HCT116 (cell line): ENCODE results near the gene BMAL1. TPM values are rescaled to one million over a fixed set of nuclear protein-coding genes. Genes with fewer than 3 reads are reported as not detected.

ENCODE experiments used
- ATAC-seq: fragments of 200-7000 bp; cut with Tn5 transposase; 2 replicates; pipeline ENCODE4 v1.9.1; 2020; ENCODE audit warnings: mild to moderate bottlenecking, moderate library complexity
- BruUV-seq: library from RNA; stranded (reverse); fragments of 400-500 nt; replicated peaks from 2 replicates; lab custom pipeline; 2021; lab: Mats Ljungman, UMichigan
- CTCF ChIA-PET: fragments of 300-600 bp; sonication (Branson Sonifier 250); formaldehyde crosslinking; loops from one replicate; lab custom pipeline; 2021; ENCODE audit warnings: antibody characterized with exemption; lab: Charles Lee
- POLR2A ChIA-PET: fragments of 300-600, 350-600 bp; sonication (Branson Sonifier 250); formaldehyde crosslinking; loops from one replicate; lab custom pipeline; 2021; ENCODE audit warnings: antibody characterized with exemption; lab: Charles Lee
- RAD21 ChIA-PET, 2 experiments: fragments of 300-600 bp; sonication (Branson Sonifier 250); formaldehyde crosslinking; loops; one replicate each; lab custom pipeline; 2023; ENCODE audit warnings: low total read pairs in 2 of 2; ENCODE audit not compliant: uncharacterized antibody in 2 of 2, unreplicated experiment in 2 of 2, low non-redundant PET in 1 of 2; lab: Charles Lee
- DNase-seq: peaks from one replicate; pipeline ENCODE4 v3.0.0-alpha.2; 2010; ENCODE audit warnings: low read depth, low spot score
- H2AFZ ChIP-seq: fragments of 200-600 bp; shearing (Covaris generic), sonication (generic); 2 replicates; pipeline ENCODE4 v1.6.1; 2017; ENCODE audit warnings: low read depth, mixed run types, mixed read lengths, antibody characterized with exemption, low read length; ENCODE audit not compliant: poor library complexity, severe bottlenecking
- H3K27ac ChIP-seq: 2 replicates; pipeline ENCODE4 v1.5.1; 2012; ENCODE audit warnings: low read depth, low read length
- H3K27me3 ChIP-seq: fragments of 200-600 bp; sonication (generic); 2 replicates; pipeline ENCODE4 v1.6.1; 2016; ENCODE audit warnings: mixed run types, low read length, mixed read lengths; ENCODE audit not compliant: insufficient read depth
- H3K36me3 ChIP-seq, 2 experiments: fragments of 200-500 bp in 1 of 2; fragments of 200-600 bp in 1 of 2; sonication (Bioruptor generic) in 1 of 2; sonication (generic) in 1 of 2; 2 replicates each; pipeline versions ENCODE4 v1.5.1 to v1.6.1; 2014 to 2016; ENCODE audit warnings: low read length in 2 of 2, inconsistent platforms in 1 of 2, mixed read lengths in 1 of 2, mixed run types in 1 of 2; ENCODE audit not compliant: insufficient read depth in 2 of 2, control insufficient read depth in 1 of 2
- H3K4me1 ChIP-seq, 2 experiments: fragments of 200-600 bp in 1 of 2; sonication (generic) in 1 of 2; 2 replicates each; pipeline versions ENCODE4 v1.5.1 to v1.6.1; 2012 to 2017; ENCODE audit warnings: low read length in 2 of 2, inconsistent platforms in 1 of 2, mild to moderate bottlenecking in 1 of 2, mixed read lengths in 1 of 2, mixed run types in 1 of 2, moderate library complexity in 1 of 2; ENCODE audit not compliant: insufficient read depth in 2 of 2, control insufficient read depth in 1 of 2
- H3K4me2 ChIP-seq: fragments of 200-600 bp; sonication (generic); 2 replicates; pipeline ENCODE4 v1.6.1; 2017; ENCODE audit warnings: mixed run types, low read length, mixed read lengths
- H3K4me3 ChIP-seq, 2 experiments: fragments of 200-600 bp in 1 of 2; sonication (generic) in 1 of 2; replicated peaks in 1 of 2; 2 replicates each; pipeline ENCODE4 v1.5.1; 2011 to 2016; ENCODE audit warnings: low read length in 2 of 2, control low read depth in 1 of 2, low read depth in 1 of 2, mild to moderate bottlenecking in 1 of 2, mixed read lengths in 1 of 2, mixed run types in 1 of 2
- H3K79me2 ChIP-seq: fragments of 200-600 bp; sonication (generic); 2 replicates; pipeline ENCODE4 v1.6.1; 2017; ENCODE audit warnings: mild to moderate bottlenecking, mixed run types, low read length, moderate library complexity, mixed read lengths; ENCODE audit not compliant: insufficient read depth
- H3K9ac ChIP-seq: fragments of 200-600 bp; sonication (generic); 2 replicates; pipeline ENCODE4 v1.6.1; 2016; ENCODE audit warnings: low read length, mixed read lengths
- H3K9me2 ChIP-seq: fragments of 200-600 bp; sonication (generic), shearing (Covaris generic); 2 replicates; pipeline ENCODE4 v1.6.1; 2017; ENCODE audit warnings: mixed run types, mild to moderate bottlenecking, moderate library complexity; ENCODE audit not compliant: insufficient read depth
- H3K9me3 ChIP-seq, 2 experiments: fragments of 200-500 bp in 1 of 2; fragments of 200-600 bp in 1 of 2; sonication (Bioruptor generic) in 1 of 2; sonication (generic) in 1 of 2; 2 replicates each; pipeline ENCODE4 v1.6.1; 2014 to 2017; ENCODE audit warnings: low read length in 2 of 2, mixed read lengths in 2 of 2, inconsistent platforms in 1 of 2, low read depth in 1 of 2, mild to moderate bottlenecking in 1 of 2, mixed run types in 1 of 2, moderate library complexity in 1 of 2; ENCODE audit not compliant: control insufficient read depth in 1 of 2, insufficient read depth in 1 of 2
- H4K20me1 ChIP-seq: fragments of 200-600 bp; sonication (generic), shearing (Covaris generic); 2 replicates; pipeline ENCODE4 v1.6.1; 2017; ENCODE audit warnings: mixed run types, mild to moderate bottlenecking, moderate library complexity; ENCODE audit not compliant: insufficient read depth
- ELF1 ChIP-seq: IDR thresholded peaks from 2 replicates; pipeline ENCODE4 v1.6.1; 2012; ENCODE audit warnings: low read depth, borderline replicate concordance
- FOSL1 ChIP-seq: IDR thresholded peaks from 2 replicates; pipeline ENCODE4 v1.6.1; 2012; ENCODE audit warnings: low read depth
- RAD21 ChIP-seq: IDR thresholded peaks from 2 replicates; pipeline ENCODE4 v1.6.1; 2012; ENCODE audit warnings: low read depth, mild to moderate bottlenecking
- SIN3A ChIP-seq: IDR thresholded peaks from 2 replicates; pipeline ENCODE4 v1.6.1; 2012; ENCODE audit warnings: low read depth
- TCF7L2 ChIP-seq: IDR thresholded peaks from 2 replicates; pipeline ENCODE4 v1.7.0; 2011; ENCODE audit warnings: borderline replicate concordance, inconsistent platforms; ENCODE audit not compliant: insufficient read depth, insufficient read length; ENCODE audit errors: extremely low read depth
- intact Hi-C: fragments of 100-400 bp; cut with micrococcal nuclease; formaldehyde crosslinking; loops from 2 replicates; pipeline ENCODE4 v1.10.0; 2022
- total RNA-seq: library from RNA; stranded (reverse); gene quantifications from one replicate; pipeline ENCODE4 v1.2.1, GENCODE V29; 2021; ENCODE audit not compliant: unreplicated experiment
- TF ChIP-seq, protein P1 (sequence below), 3 experiments: fragments of 200-600 bp in 1 of 3; sonication (generic) in 1 of 3; IDR thresholded peaks in 2 of 3; conservative IDR thresholded peaks in 1 of 3; 2 replicates each; pipeline ENCODE4 v1.5.1; 2012 to 2017; ENCODE audit warnings: low read depth in 2 of 3, low read length in 2 of 3, antibody characterized with exemption in 1 of 3, borderline replicate concordance in 1 of 3, control low read depth in 1 of 3, mild to moderate bottlenecking in 1 of 3, mixed read lengths in 1 of 3, mixed run types in 1 of 3, moderate library complexity in 1 of 3; ENCODE audit not compliant: insufficient read depth in 1 of 3
- TF ChIP-seq, protein P2 (sequence below): IDR thresholded peaks from 2 replicates; pipeline ENCODE4 v1.6.1; 2012

Gene BMAL1
- total RNA-seq, 1 experiment from 2014 or later: 17.6 TPM

DNA sequence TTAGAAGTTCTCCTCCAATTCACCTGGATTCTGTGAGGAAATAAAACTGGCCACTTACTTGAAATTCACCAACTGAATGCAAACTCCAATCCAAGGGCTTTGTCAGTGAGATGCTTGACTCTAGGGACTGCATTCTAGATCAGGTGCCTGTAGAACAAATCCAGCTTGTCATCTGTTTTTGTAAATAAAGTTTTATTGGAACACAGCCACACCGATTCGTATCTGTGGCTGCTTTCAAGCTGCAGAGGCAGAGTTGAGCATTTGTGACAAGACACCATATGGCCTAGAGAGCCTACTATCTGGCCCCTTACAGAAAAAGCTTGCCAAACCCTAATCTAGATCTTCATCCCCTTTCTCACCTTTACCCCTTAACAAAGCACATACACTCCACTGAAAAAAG lies 103.1 kb downstream of the BMAL1 start (continued):
- TF ChIP-seq SIN3A (no peak), FOSL1 (no peak), RAD21 (no peak), TCF7L2 (no peak)
- TF ChIP-seq, protein P1, sequence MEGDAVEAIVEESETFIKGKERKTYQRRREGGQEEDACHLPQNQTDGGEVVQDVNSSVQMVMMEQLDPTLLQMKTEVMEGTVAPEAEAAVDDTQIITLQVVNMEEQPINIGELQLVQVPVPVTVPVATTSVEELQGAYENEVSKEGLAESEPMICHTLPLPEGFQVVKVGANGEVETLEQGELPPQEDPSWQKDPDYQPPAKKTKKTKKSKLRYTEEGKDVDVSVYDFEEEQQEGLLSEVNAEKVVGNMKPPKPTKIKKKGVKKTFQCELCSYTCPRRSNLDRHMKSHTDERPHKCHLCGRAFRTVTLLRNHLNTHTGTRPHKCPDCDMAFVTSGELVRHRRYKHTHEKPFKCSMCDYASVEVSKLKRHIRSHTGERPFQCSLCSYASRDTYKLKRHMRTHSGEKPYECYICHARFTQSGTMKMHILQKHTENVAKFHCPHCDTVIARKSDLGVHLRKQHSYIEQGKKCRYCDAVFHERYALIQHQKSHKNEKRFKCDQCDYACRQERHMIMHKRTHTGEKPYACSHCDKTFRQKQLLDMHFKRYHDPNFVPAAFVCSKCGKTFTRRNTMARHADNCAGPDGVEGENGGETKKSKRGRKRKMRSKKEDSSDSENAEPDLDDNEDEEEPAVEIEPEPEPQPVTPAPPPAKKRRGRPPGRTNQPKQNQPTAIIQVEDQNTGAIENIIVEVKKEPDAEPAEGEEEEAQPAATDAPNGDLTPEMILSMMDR (IDR thresholded peaks at IDR 0.05 in 2 of 3, conservative IDR thresholded peaks at IDR 0.05 in 1 of 3; ENCODE audit: borderline replicate concordance in 1 of 3, insufficient read depth in 1 of 3, low read depth in 2 of 3, low read length in 2 of 3): no peak

DNA sequence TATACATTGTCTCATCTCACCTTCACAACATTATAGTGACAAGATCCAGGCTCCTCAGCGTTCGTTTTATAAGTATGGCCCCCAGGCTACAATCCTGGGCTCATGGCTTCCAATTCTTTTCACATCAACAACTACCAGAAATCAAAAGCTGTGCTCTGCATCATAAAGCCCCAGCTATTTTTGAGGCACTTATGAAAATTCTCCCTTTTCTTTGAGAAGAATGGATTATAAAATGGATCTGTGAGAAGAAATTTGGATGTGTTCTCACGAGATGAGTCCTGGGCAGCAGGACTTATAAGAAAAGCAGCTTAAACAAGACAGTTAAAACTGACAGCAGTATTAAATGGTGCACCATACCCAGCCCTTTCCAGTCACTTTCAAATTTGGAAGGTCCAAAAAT lies 105.2 kb downstream of the BMAL1 start:
- TF ChIP-seq, protein P2, sequence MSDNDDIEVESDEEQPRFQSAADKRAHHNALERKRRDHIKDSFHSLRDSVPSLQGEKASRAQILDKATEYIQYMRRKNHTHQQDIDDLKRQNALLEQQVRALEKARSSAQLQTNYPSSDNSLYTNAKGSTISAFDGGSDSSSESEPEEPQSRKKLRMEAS: no peak
- TF ChIP-seq ELF1: no peak
- H3K9ac ChIP-seq: no peak overlapping the region
- no peak for ATAC-seq
- 0 out of 2 replicates have a peak, but pooled peaks cover 3% of the 10 kb centered on the region for H4K20me1 ChIP-seq
- H3K9me2 ChIP-seq: no peaks in the 10 kb centered on the region
- H3K4me3 ChIP-seq: no peak overlapping the region
- H3K9me3 ChIP-seq: no peaks in the 10 kb centered on the region
- BruUV-seq: no TSS peak
- peaks cover 0 to 6% of the 10 kb centered on the region in 2 experiments; a peak in 1 of 4 replicates for H3K36me3 ChIP-seq
- no peaks in the 10 kb centered on the region for H3K27me3 ChIP-seq
- intact Hi-C loops: loop anchor here (10.0 kb wide), 1 partner anchor 418 kb away; no protein-coding TSS in a partner anchor
- RAD21 ChIA-PET: no interaction called here
- H3K79me2 ChIP-seq: no peaks in the 10 kb centered on the region
- H2AFZ ChIP-seq: no peak overlapping the region
- CTCF ChIA-PET: interaction anchor here (1.2 to 4.2 kb wide), 2 partner anchors 38 to 173 kb away, joined by 3 to 57 read pairs; no protein-coding TSS in a partner anchor
- POLR2A ChIA-PET: no interaction called here
- H3K4me1 ChIP-seq: no peaks in the 10 kb centered on the region
- H3K4me2 ChIP-seq: no peak overlapping the region
- H3K27ac ChIP-seq: no peak overlapping the region
- DNase-seq: no peak
